HepG2 (cell line): Measurements from ENCODE around the gene SPTSSB. TPM values are rescaled to one million over a fixed set of nuclear protein-coding genes. Genes with fewer than 3 reads are reported as not detected.
A peak's percentile ranks its signal among the peaks of the same experiment; 100 is the strongest.

Experiments used
- ATAC-seq: fragments of 200-7000 bp; cut with Tn5 transposase; 3 replicates; pipeline ENCODE4 v1.9.1; 2020; ENCODE audit warnings: mild to moderate bottlenecking, moderate library complexity
- BruUV-seq: library from RNA; stranded (reverse); fragments of 400-500 nt; replicated peaks from 2 replicates; lab custom pipeline; 2021; lab: Mats Ljungman, UMichigan
- CTCF ChIA-PET: fragments of 300-600 bp; formaldehyde crosslinking; extraction: SDS; loops from one replicate; lab custom pipeline; 2021; ENCODE audit warnings: low total read pairs, inconsistent platforms, low intra/inter-chr PET ratio; lab: Yijun Ruan, JAX
- POLR2A ChIA-PET: fragments of 350-600 bp; sonication (Branson Sonifier 250); formaldehyde crosslinking; loops from one replicate; lab custom pipeline; 2020; ENCODE audit warnings: antibody characterized with exemption, inconsistent platforms; lab: Yijun Ruan, JAX
- DNase-seq: peaks from one replicate; pipeline ENCODE4 v3.0.0-alpha.2; 2015; ENCODE audit warnings: low spot score
- FAIRE-seq: peaks from 3 replicates; lab custom pipeline; 2011; peaks lifted over from hg19 to GRCh38; lab: Jason Lieb, UNC
- H2AFZ ChIP-seq: one replicate; pipeline ENCODE4 v1.6.1; 2011; ENCODE audit warnings: low read length, inconsistent platforms
- H3K27ac ChIP-seq: fragments of 300-600 bp; 3 replicates; pipeline ENCODE4 v1.8.0; 2011; ENCODE audit warnings: mixed run types, mild to moderate bottlenecking, mixed read lengths, low read length, inconsistent platforms; ENCODE audit not compliant: insufficient read depth; ENCODE audit errors: extremely low read length
- H3K27me3 ChIP-seq, 2 experiments: fragments of 200-600 bp in 1 of 2; 2 replicates in 1 of 2; 3 replicates in 1 of 2; pipeline versions ENCODE4 v1.6.0 to v1.8.0; 2011; ENCODE audit warnings: low read length in 2 of 2, mild to moderate bottlenecking in 2 of 2, moderate library complexity in 2 of 2, inconsistent platforms in 1 of 2; ENCODE audit not compliant: insufficient read depth in 2 of 2, control insufficient read depth in 1 of 2
- H3K36me3 ChIP-seq, 2 experiments: fragments of 200-600 bp in 1 of 2; replicated peaks in 1 of 2; 2 replicates in 1 of 2; 3 replicates in 1 of 2; pipeline versions ENCODE4 v1.5.1 to v1.8.0; 2011; ENCODE audit warnings: low read length in 2 of 2, inconsistent platforms in 1 of 2; ENCODE audit not compliant: insufficient read depth in 2 of 2, control insufficient read depth in 1 of 2
- H3K4me1 ChIP-seq: 2 replicates; pipeline ENCODE4 v1.5.1; 2012; ENCODE audit warnings: low read length, inconsistent platforms; ENCODE audit not compliant: insufficient read depth
- H3K4me2 ChIP-seq: 2 replicates; pipeline ENCODE4 v1.6.0; 2011; ENCODE audit warnings: low read depth, low read length, inconsistent platforms
- H3K4me3 ChIP-seq, 3 experiments: fragments of 200-600 bp in 1 of 3; sonication (generic), shearing (Covaris generic) in 1 of 3; replicated peaks in 1 of 3; 2 replicates each; pipeline ENCODE4 v1.5.1; 2011 to 2016; ENCODE audit warnings: low read length in 3 of 3, inconsistent platforms in 2 of 3, low read depth in 2 of 3, mild to moderate bottlenecking in 2 of 3, control low read depth in 1 of 3, mixed read lengths in 1 of 3; ENCODE audit not compliant: insufficient read depth in 1 of 3
- H3K79me2 ChIP-seq: one replicate; pipeline ENCODE4 v1.6.1; 2011; ENCODE audit warnings: low read length, inconsistent platforms; ENCODE audit not compliant: insufficient read depth
- H3K9ac ChIP-seq: 2 replicates; pipeline ENCODE4 v1.6.0; 2011; ENCODE audit warnings: mild to moderate bottlenecking, low read depth, low read length, inconsistent platforms; ENCODE audit not compliant: insufficient read depth
- H3K9me3 ChIP-seq: 2 replicates; pipeline ENCODE4 v1.5.1; 2012; ENCODE audit warnings: mild to moderate bottlenecking, low read length
- H4K20me1 ChIP-seq: 2 replicates; pipeline ENCODE4 v1.6.0; 2011; ENCODE audit warnings: inconsistent platforms, mild to moderate bottlenecking, low read length, moderate library complexity; ENCODE audit not compliant: insufficient read depth
- HOXA5 ChIP-seq: sonication (generic); formaldehyde crosslinking; IDR thresholded peaks from 2 replicates; pipeline ENCODE4 v1.4.0; 2020; ENCODE audit warnings: missing genetic modification reagents
- ZNF121 ChIP-seq: sonication (generic); formaldehyde crosslinking; IDR thresholded peaks from 2 replicates; pipeline ENCODE4 v1.5.0; 2020; ENCODE audit warnings: mild to moderate bottlenecking, missing genetic modification reagents
- ZNF629 ChIP-seq: sonication (generic); formaldehyde crosslinking; conservative IDR thresholded peaks from 2 replicates; pipeline ENCODE4 v1.5.0; 2020; ENCODE audit warnings: missing genetic modification reagents
- WGBS: methylation state at CpG from one replicate; pipeline ENCODE4 v1.1.6; 2017; ENCODE audit warnings: low lambda C conversion rate; 5-methylcytosine and 5-hydroxymethylcytosine counted together
- in situ Hi-C: cut with HindIII; loops from 2 replicates; pipeline ENCODE4 v1.10.0; 2017; ENCODE audit warnings: low pct_unique_long_range_greater_than_20kb; ENCODE audit not compliant: extremely low pct_ligation_motif_present
- intact Hi-C: fragments of 100-400 bp; cut with micrococcal nuclease; formaldehyde crosslinking; loops from one replicate; pipeline ENCODE4 v1.10.0; 2022; ENCODE audit not compliant: unreplicated experiment
- polyA plus RNA-seq, 8 experiments: library from polyadenylated mRNA; depleted of rRNA in 3 of 8; stranded (reverse) in 7 of 8; unstranded in 1 of 8; fragments of >200 nt; fragmentation: Illumina TruSeq in 4 of 8; extraction: Trizol in 4 of 8; gene quantifications; 2 replicates each; pipeline versions ENCODE4 v1.2.1 to v1.2.3, GENCODE V29; 2011 to 2016; ENCODE audit warnings: low read depth in 4 of 8, missing spikeins in 1 of 8, mixed read lengths in 1 of 8; ENCODE audit not compliant: insufficient read depth in 1 of 8
- total RNA-seq, 5 experiments: library from RNA; depleted of rRNA; stranded (reverse); fragments of >200 nt; fragmentation: Illumina TruSeq; extraction: Trizol; gene quantifications; 2 replicates each; pipeline ENCODE4 v1.2.3, GENCODE V29; 2016; ENCODE audit warnings: low read depth in 1 of 5
- TF ChIP-seq, protein P1 (sequence below): IDR thresholded peaks from 2 replicates; pipeline ENCODE4 v1.6.1; 2012; ENCODE audit warnings: low read length, improper control_type of control experiment

SPTSSB gene
- total and polyA plus RNA-seq, 2 of the 13 experiments (the other 11 are each of a cell fraction or from before 2014, with no cell fraction given), result 0.51 to 2.4 TPM

DNA sequence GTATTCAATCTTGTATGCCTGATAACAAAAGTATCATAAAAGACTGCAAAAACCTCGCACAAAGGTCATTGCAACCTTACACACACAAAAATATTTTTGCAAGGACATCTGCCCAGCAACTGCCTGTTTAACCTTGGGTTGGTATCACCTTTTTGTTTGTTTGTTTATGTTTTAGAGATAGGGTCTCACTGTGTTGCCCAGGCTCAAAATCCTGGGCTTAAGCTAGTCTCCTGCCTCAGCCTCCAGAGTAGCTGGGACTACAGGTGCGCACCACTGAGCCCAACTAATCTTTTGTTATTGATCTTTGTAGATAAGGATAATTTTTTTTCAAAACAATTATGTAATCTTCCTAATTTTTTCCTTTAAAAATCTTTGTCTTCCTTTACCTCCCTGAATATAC lies 54.2 kb downstream of the SPTSSB start:
- no peak for FAIRE-seq
- no peak overlapping the region for H3K4me2 ChIP-seq
- ATAC-seq, result no peak
- H3K4me1 ChIP-seq, result peaks cover 11% of the 10 kb centered on the region
- no peak overlapping the region for H3K9ac ChIP-seq
- H3K27ac ChIP-seq, result no peak overlapping the region
- in situ Hi-C loops (no loop called here), intact Hi-C loops (no loop called here)
- BruUV-seq, result no TSS peak
- H3K36me3 ChIP-seq, result no peaks in the 10 kb centered on the region
- H4K20me1 ChIP-seq, result no peaks in the 10 kb centered on the region
- ChIA-PET CTCF (no interaction called here), POLR2A (no interaction called here)
- H3K79me2 ChIP-seq, result no peaks in the 10 kb centered on the region
- 53% methylated on average over 2 of the region's 2 CpGs for WGBS
- peaks cover 17% of the 10 kb centered on the region for H3K9me3 ChIP-seq
- DNase-seq, result no peak
- 0 out of 5 replicates have a peak, but pooled peaks cover 0 to 1% of the 10 kb centered on the region in 2 experiments for H3K27me3 ChIP-seq
- H3K4me3 ChIP-seq, result no peak overlapping the region
- no peak for TF ChIP-seq HOXA5 (CRISPR knock-in tag)
- peak; percentile 62 for TF ChIP-seq ZNF629 (CRISPR knock-in tag)
- TF ChIP-seq, protein P1, sequence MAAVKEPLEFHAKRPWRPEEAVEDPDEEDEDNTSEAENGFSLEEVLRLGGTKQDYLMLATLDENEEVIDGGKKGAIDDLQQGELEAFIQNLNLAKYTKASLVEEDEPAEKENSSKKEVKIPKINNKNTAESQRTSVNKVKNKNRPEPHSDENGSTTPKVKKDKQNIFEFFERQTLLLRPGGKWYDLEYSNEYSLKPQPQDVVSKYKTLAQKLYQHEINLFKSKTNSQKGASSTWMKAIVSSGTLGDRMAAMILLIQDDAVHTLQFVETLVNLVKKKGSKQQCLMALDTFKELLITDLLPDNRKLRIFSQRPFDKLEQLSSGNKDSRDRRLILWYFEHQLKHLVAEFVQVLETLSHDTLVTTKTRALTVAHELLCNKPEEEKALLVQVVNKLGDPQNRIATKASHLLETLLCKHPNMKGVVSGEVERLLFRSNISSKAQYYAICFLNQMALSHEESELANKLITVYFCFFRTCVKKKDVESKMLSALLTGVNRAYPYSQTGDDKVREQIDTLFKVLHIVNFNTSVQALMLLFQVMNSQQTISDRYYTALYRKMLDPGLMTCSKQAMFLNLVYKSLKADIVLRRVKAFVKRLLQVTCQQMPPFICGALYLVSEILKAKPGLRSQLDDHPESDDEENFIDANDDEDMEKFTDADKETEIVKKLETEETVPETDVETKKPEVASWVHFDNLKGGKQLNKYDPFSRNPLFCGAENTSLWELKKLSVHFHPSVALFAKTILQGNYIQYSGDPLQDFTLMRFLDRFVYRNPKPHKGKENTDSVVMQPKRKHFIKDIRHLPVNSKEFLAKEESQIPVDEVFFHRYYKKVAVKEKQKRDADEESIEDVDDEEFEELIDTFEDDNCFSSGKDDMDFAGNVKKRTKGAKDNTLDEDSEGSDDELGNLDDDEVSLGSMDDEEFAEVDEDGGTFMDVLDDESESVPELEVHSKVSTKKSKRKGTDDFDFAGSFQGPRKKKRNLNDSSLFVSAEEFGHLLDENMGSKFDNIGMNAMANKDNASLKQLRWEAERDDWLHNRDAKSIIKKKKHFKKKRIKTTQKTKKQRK, result no peak
- TF ChIP-seq ZNF121 (CRISPR knock-in tag), result peak; percentile 93
- H2AFZ ChIP-seq, result no peak overlapping the region
